ENCODE measurements around the gene OSBPL2. TPM values are rescaled to one million over a fixed set of nuclear protein-coding genes. Genes with fewer than 3 reads are reported as not detected.

Gene OSBPL2
- total and polyA plus RNA-seq, 2 experiments from 2014 or later = 22.2 to 27.9 TPM

DNA sequence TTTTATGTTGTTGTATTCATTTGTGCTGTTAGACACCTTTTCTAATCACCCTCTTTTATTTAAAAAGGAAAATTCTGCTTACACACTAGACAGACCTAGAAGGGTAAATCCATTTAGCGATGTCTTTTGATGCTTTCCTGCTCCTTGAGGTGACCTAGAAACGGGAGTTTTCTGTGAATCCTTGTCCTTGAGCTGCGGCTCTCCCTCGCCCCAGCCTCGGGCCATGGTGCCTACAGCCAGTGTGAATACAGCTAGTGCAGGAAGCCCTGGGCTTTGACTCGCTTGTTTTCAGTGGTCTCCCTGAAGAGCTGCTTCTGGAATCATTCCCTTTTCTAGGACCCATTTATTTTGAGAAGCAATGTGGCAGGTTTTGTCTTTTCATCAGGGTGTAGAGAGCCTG is 46.8 kb downstream of the OSBPL2 start:
- DNase-seq = no peak
- in situ Hi-C loops (cut with MboI) = no loop called here
- H3F3A ChIP-seq (ENCODE audit: insufficient read depth) = no peaks in the 10 kb centered on the region
- H3K4me1 ChIP-seq (ENCODE audit: insufficient read depth) = no peaks in the 10 kb centered on the region
- no peak overlapping the region for H3K27ac ChIP-seq
- no peak overlapping the region for H3K9ac ChIP-seq
- H3K79me2 ChIP-seq (ENCODE audit: insufficient read depth) = no peaks in the 10 kb centered on the region
- 86 to 88% methylated on average over 6 of the region's 6 CpGs for WGBS, 2 experiments (ENCODE audit: low coverage in 1 of 2, low lambda C conversion rate in 2 of 2, missing lambda C conversion rate in 2 of 2)
- H3K27me3 ChIP-seq (replicated peaks; ENCODE audit: insufficient read depth) = no peaks in the 10 kb centered on the region
- H3K4me3 ChIP-seq = no peak overlapping the region
- peaks cover 9% of the 10 kb centered on the region; the same call in 1 of the 2 replicates for H3K36me3 ChIP-seq (ENCODE audit: low read depth)
- H3K9me3 ChIP-seq (ENCODE audit: low read depth) = no peaks in the 10 kb centered on the region
- no peak overlapping the region for H2AFZ ChIP-seq
- H4K20me1 ChIP-seq (ENCODE audit: insufficient read depth) = no peaks in the 10 kb centered on the region
- H3K4me2 ChIP-seq (ENCODE audit: unreplicated experiment) = no peak overlapping the region
- H3K9me2 ChIP-seq (ENCODE audit: insufficient read depth) = no peaks in the 10 kb centered on the region
- no peak for TF ChIP-seq EZH2 (IDR thresholded peaks at IDR 0.05; ENCODE audit: insufficient read depth, poor library complexity, severe bottlenecking)
- TF ChIP-seq EZH2phosphoT487 (IDR thresholded peaks at IDR 0.05; ENCODE audit: insufficient read depth, low read depth) = no peak

DNA sequence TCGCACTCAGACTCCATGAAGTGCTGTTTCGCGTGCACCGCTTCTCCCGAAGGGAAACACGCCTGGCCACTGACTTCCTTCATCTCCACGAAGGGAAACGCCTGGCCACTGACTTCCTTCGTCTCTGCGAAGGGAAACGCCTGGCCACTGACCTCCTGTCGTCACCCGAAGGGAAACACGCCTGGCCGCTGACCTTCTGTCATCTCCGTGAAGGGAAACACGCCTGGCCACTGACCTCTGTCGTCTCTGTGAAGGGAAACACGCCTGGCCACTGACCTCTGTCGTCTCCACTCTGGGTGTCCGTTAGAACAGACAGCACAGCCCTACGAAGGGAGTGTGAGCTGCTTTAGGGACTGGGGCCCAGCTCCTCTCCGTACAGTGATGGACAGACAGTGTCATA is 47.4 kb downstream of the OSBPL2 start:
- no peak overlapping the region for H3K4me3 ChIP-seq
- no peak overlapping the region for H3K9ac ChIP-seq
- H3F3A ChIP-seq (ENCODE audit: insufficient read depth) = no peaks in the 10 kb centered on the region
- H3K27ac ChIP-seq = no peak overlapping the region
- H3K4me1 ChIP-seq (ENCODE audit: insufficient read depth) = no peaks in the 10 kb centered on the region
- WGBS, 2 experiments (ENCODE audit: low coverage in 1 of 2, low lambda C conversion rate in 2 of 2, missing lambda C conversion rate in 2 of 2) = 79 to 82% methylated on average over 22 to 23 of the region's 23 CpGs
- no peak for TF ChIP-seq EZH2 (IDR thresholded peaks at IDR 0.05; ENCODE audit: insufficient read depth, poor library complexity, severe bottlenecking)
- TF ChIP-seq EZH2phosphoT487 (IDR thresholded peaks at IDR 0.05; ENCODE audit: insufficient read depth, low read depth) = no peak
- no peaks in the 10 kb centered on the region for H3K79me2 ChIP-seq (ENCODE audit: insufficient read depth)
- no peak overlapping the region for H3K4me2 ChIP-seq (ENCODE audit: unreplicated experiment)
- H3K27me3 ChIP-seq (replicated peaks; ENCODE audit: insufficient read depth) = no peaks in the 10 kb centered on the region
- H3K9me2 ChIP-seq (ENCODE audit: insufficient read depth) = no peaks in the 10 kb centered on the region
- H4K20me1 ChIP-seq (ENCODE audit: insufficient read depth) = no peaks in the 10 kb centered on the region
- no peaks in the 10 kb centered on the region for H3K9me3 ChIP-seq (ENCODE audit: low read depth)
- in situ Hi-C loops (cut with MboI) = no loop called here
- H2AFZ ChIP-seq = no peak overlapping the region
- DNase-seq = no peak
- H3K36me3 ChIP-seq (ENCODE audit: low read depth) = peaks cover 9% of the 10 kb centered on the region; the same call in 1 of the 2 replicates

DNA sequence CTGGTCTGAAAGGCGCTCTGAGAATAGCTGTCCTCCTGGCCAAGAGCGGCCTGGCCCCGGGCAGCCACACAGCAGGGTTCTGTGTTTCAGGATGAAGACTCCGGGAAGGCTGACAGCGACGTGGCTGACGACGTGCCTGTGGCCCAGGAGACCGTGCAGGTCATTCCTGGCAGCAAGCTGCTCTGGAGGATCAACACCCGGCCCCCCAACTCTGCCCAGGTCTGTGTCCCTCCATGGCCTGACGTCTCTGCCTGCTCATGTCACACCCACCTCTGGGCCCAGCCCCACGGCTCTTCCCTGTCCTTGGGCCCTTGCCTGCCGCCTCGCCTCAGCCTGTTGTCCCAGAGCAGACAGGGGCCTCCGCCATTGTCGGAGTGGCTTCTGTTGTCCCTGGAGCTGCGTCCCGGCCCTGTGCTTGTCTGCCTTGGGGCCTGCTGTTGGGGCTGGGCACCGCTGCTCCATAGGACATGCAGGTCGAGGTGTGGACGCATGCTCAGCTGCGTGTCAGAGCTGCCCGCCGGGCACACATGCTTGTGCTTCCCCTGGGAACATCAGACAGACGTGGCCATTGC is 48.3 kb downstream of the OSBPL2 start:
- H3K9me2 ChIP-seq (ENCODE audit: insufficient read depth) = no peaks in the 10 kb centered on the region
- H3K4me3 ChIP-seq = no peak overlapping the region
- H3F3A ChIP-seq (ENCODE audit: insufficient read depth) = no peaks in the 10 kb centered on the region
- H3K27me3 ChIP-seq (replicated peaks; ENCODE audit: insufficient read depth) = no peaks in the 10 kb centered on the region
- no peak overlapping the region for H3K27ac ChIP-seq
- whole genome bisulfite sequencing, 2 experiments (ENCODE audit: low coverage in 1 of 2, low lambda C conversion rate in 2 of 2, missing lambda C conversion rate in 2 of 2) = 89 to 90% methylated on average over 25 of the region's 25 CpGs
- no peaks in the 10 kb centered on the region for H3K9me3 ChIP-seq (ENCODE audit: low read depth)
- no peak overlapping the region for H3K4me2 ChIP-seq (ENCODE audit: unreplicated experiment)
- H3K79me2 ChIP-seq (ENCODE audit: insufficient read depth) = no peaks in the 10 kb centered on the region
- no peak overlapping the region for H3K9ac ChIP-seq
- peaks cover 8% of the 10 kb centered on the region; the same call in 1 of the 2 replicates for H3K36me3 ChIP-seq (ENCODE audit: low read depth)
- in situ Hi-C loops (cut with MboI) = no loop called here
- DNase-seq = no peak
- H4K20me1 ChIP-seq (ENCODE audit: insufficient read depth) = no peaks in the 10 kb centered on the region
- H3K4me1 ChIP-seq (ENCODE audit: insufficient read depth) = no peaks in the 10 kb centered on the region
- TF ChIP-seq EZH2phosphoT487 (IDR thresholded peaks at IDR 0.05; ENCODE audit: insufficient read depth, low read depth) (no peak), EZH2 (IDR thresholded peaks at IDR 0.05; ENCODE audit: insufficient read depth, poor library complexity, severe bottlenecking) (no peak)
- H2AFZ ChIP-seq = no peak overlapping the region

DNA sequence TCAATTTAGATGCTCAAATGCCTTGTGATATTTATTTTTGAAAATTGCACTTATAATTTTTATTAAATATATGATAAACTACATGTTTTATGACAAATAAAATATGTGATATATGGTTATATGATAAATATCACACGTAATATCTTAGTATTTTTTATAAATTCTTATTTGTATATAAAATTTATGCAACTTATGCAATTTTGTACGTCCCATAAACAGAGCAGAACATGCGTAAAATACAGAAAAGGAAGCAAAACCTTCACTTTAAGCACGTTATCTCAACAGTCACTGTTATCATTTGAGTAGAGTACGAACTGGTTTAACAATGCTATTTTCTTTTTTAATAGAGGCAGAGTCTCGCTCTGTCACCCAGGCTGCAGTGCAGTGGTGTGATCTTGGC is 48.8 kb downstream of the OSBPL2 start:
- Histone ChIP-seq H3K9ac (no peak overlapping the region), H4K20me1 (ENCODE audit: insufficient read depth) (no peaks in the 10 kb centered on the region), H3K4me2 (ENCODE audit: unreplicated experiment) (no peak overlapping the region), H3K4me1 (ENCODE audit: insufficient read depth) (no peaks in the 10 kb centered on the region), H3F3A (ENCODE audit: insufficient read depth) (no peaks in the 10 kb centered on the region), H3K36me3 (ENCODE audit: low read depth) (peaks cover 3% of the 10 kb centered on the region; the same call in 1 of the 2 replicates), H3K4me3 (no peak overlapping the region), H3K27ac (no peak overlapping the region), H3K27me3 (replicated peaks; ENCODE audit: insufficient read depth) (no peaks in the 10 kb centered on the region), H3K79me2 (ENCODE audit: insufficient read depth) (no peaks in the 10 kb centered on the region), H3K9me3 (ENCODE audit: low read depth) (no peaks in the 10 kb centered on the region), H2AFZ (no peak overlapping the region), H3K9me2 (ENCODE audit: insufficient read depth) (no peaks in the 10 kb centered on the region)
- in situ Hi-C loops (cut with MboI) = no loop called here
- no peak for DNase-seq
- TF ChIP-seq EZH2 (IDR thresholded peaks at IDR 0.05; ENCODE audit: insufficient read depth, poor library complexity, severe bottlenecking) = no peak
- no peak for TF ChIP-seq EZH2phosphoT487 (IDR thresholded peaks at IDR 0.05; ENCODE audit: insufficient read depth, low read depth)
- WGBS, 2 experiments (ENCODE audit: low coverage in 1 of 2, low lambda C conversion rate in 2 of 2, missing lambda C conversion rate in 2 of 2) = 79 to 80% methylated on average over 6 of the region's 6 CpGs
